Measurements from ENCODE around the gene MYRFL.

Gene MYRFL

DNA sequence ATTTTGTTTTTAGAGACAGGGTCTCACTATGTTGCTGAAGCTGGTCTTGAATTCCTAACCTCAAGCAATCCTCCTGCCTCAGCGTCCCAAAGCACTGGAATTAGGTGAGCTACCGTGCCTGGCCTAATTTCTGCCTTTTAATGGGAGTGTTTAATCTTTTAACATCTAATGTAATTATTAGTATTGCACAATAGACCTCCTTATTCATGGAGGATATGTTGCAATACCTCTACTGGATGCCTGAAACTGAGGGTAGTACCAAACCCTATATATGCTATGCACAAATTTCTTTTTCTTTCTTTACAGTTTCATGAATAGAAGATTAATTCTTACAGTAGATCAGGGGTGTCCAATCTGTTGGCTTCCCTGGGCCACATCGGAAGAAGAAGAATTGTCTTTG lies 47.8 kb downstream of the MYRFL start:
- no peak overlapping the region for H3K4me3 ChIP-seq (ENCODE audit: low read length)

DNA sequence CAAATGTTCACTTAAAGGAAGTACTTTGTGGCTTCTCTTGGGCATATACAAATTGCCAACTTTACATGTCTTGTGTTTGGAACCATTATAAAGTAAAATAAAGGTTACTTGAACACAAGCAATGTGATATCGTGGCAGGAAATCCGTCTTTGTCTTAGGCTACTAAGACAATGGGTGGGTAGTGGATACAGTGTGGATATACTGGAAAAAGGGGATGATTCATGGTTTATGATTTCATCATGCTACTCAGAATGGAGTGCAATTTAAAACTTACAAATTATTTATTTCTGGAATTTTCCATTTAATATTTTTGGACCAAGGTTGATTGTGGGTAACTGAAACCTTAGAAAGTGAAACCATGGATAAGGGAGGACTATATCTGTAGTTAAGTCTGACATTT lies 48.4 kb downstream of the MYRFL start:
- H3K4me3 ChIP-seq (ENCODE audit: low read length), result no peak overlapping the region
- TF ChIP-seq ZNF274 (IDR thresholded peaks at IDR 0.05; ENCODE audit: low read depth, low read length), result no peak

More for the DNA sequence above, 47.8 kb downstream of the MYRFL start:
- no peak for TF ChIP-seq ZNF274 (IDR thresholded peaks at IDR 0.05; ENCODE audit: low read depth, low read length)

DNA sequence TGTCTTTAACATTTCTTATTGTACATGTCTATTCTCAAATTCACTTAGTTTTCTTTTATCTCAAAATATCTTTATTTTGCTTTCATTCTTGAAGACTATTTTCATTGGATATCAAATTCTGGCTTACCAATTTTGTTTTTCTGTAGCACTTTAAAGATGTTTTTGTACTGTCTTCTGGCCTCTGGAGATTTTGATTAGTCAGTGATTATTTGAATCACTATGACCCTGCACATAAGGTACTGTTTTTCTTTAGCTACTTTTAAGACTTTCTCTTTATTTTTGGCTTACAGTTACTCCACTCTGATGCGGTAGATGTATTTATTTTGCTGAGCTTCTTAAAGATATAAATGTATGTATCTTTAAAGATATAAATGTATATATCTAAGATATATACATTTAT lies 49.6 kb downstream of the MYRFL start:
- no peak for TF ChIP-seq ZNF274 (IDR thresholded peaks at IDR 0.05; ENCODE audit: low read depth, low read length)
- no peak overlapping the region for H3K4me3 ChIP-seq (ENCODE audit: low read length)

DNA sequence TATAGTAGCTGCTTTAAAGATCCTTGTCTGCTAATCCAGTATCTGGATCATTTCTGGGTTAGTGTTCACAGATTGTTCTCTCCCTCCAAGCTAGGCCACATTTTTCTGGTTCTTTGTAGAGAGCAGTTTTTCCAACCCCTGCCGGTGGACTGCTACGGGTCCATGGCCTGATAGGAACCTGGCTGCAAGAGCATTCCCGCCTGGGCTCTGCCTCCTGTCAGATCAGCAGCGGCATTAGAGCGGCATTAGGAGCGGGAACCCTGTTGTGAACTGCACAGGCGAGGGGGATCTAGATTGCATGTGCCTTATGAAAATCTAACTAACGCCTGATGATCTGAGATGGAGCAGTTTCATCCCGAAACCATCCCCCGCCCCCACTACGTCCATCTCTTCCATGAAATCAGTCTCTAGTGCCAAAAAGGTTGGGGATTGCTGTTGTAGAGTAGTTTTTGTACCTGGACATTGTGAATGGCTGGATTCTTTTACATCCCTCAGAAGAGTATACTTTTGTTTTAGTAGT lies 50.4 kb downstream of the MYRFL start:
- no peak overlapping the region for H3K4me3 ChIP-seq (ENCODE audit: low read length)
- TF ChIP-seq ZNF274 (IDR thresholded peaks at IDR 0.05; ENCODE audit: low read depth, low read length), result no peak

DNA sequence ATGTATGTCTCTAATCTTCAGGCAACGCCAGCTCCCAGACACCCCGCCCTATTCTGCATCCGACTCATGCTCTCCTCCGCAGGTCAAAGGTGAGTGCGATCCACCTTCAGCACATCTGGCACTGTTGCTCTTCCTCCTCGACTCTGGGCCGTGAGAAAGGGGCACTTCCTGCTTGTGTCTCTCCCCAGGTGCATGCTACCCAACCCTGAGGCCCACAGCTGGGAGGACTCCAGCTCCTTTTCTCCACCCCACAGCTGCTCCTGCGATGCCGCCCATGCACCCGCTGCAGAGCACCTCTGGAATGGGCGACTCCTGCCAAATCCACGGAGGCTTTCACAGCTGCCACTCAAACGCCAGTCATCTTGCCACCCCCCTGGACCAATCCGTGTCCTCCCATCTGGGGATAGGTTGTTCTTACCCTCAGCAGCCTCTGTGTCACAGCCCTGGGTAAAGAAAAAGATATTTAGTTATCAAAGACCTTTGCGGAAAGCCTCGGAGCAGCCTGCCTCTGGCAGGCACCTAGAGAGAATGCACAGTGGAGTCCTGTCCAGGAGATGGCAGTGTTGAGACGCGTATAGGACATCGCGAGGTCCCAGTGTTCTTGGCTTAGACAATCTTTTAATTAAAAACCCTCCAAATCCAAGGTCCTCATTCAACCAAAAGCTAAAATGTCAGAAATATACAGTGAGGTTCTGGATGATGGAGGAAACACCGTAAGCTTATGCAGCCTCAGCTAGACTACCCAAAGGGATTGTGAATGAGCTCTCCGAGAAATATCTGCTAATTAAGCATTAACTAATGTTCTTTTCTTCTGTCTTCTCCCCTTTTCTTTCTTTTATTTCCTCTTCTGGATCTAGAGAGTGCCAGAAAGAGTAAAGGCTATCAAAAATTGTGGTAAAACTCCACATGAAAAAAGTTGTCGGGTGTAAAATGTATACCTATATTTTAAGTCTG lies 54.3 kb downstream of the MYRFL start:
- no peak overlapping the region for H3K4me3 ChIP-seq (ENCODE audit: low read length)
- TF ChIP-seq ZNF274 (IDR thresholded peaks at IDR 0.05; ENCODE audit: low read depth, low read length), result no peak

DNA sequence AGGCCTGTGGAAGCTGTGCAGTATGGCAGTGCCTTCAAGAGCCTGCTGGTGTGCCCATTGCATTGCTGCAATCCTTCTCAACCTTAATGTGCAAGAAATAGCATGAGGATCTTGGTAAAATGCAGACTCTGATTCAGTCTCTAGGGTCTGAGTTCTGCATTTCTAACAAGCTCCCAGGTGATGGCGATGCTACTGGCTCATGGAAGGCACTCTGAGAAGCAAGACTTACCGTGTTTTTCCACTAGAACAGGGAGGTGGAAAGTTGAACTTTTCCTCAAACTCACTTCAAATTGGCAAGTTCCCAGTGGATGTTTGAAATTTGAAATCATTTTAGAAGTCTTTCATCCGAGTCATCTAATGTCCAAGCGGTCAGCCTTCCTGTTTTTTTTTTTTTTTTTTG lies 55.5 kb downstream of the MYRFL start:
- no peak overlapping the region for H3K4me3 ChIP-seq (ENCODE audit: low read length)
- TF ChIP-seq ZNF274 (IDR thresholded peaks at IDR 0.05; ENCODE audit: low read depth, low read length), result no peak

DNA sequence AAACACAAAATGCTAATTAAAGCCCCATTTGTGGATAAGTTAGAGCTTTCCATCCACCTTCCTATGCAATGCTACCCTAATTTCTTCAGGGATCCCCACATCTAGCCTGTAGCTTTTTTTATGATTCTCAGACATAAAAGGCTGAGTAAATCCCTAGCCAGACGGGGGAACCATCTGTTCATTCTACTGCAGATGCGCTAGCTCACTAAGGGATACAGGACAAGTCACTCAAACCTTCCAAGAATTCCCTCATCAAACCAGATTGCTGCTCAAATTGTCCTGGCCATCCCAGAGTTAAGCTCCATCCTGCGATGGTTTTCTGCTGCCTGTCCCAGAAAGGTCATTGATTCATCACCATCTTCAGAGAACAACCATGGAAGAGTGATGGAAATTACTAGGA lies 56.7 kb downstream of the MYRFL start:
- no peak overlapping the region for H3K4me3 ChIP-seq (ENCODE audit: low read length)
- no peak for TF ChIP-seq ZNF274 (IDR thresholded peaks at IDR 0.05; ENCODE audit: low read depth, low read length)

DNA sequence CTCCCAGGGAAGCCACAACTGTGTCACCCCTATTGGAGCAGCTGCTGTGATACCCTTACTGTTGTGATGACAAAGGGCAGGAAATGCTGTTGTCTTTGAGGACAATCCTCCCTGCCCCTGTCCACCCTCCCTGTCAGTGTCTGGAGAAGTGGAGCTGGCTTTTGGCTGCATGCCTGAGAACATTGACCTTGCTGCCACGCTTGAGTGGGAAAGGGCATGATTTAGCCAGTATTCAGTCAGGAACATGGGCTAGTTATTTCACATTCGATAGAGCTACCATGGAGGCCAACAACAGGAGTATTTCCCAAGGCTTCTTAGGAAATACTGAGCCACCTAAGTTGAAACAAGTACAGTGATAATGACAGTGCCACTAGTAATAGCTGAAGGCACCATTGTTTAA lies 59.4 kb downstream of the MYRFL start:
- no peak overlapping the region for H3K4me3 ChIP-seq (ENCODE audit: low read length)
- TF ChIP-seq ZNF274 (IDR thresholded peaks at IDR 0.05; ENCODE audit: low read depth, low read length), result no peak

DNA sequence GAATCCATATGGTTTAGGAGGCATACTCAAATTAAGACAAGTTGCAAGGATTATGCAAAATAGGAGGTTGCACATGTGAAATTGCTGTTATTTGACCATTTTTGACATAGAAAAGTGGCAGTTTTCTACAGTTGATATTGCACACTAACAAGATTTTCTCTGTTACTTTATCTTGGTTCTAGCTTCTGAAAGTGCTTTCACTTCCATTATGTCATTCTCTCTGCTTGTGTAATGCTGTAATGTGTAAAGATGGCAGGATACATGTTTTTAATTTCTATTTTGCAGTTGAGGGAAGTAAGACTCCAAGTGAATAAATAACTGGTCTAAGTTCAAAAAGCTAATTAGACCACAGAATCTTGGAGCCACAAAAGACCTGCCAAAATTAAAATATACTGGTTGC lies 60.6 kb downstream of the MYRFL start:
- no peak for TF ChIP-seq ZNF274 (IDR thresholded peaks at IDR 0.05; ENCODE audit: low read depth, low read length)
- no peak overlapping the region for H3K4me3 ChIP-seq (ENCODE audit: low read length)

DNA sequence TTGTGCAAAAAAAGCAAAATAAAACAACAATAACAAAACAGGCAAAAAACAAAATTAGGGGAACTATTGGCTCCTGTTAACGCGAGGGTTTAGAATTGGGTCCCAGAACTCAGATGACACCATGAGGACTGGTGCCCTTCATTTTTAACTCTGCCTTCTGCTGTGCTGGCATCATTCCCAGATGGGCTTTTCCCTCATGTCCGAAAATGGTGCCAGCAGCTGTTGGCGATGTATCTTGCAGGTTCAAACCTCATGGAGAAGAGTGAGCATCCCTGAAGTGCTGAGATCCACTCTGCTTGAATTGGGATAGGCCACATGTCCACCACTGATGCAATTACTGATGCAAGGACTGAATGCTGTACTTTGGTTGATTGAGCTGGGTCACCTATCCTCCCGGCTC lies 61.1 kb downstream of the MYRFL start:
- TF ChIP-seq ZNF274 (IDR thresholded peaks at IDR 0.05; ENCODE audit: low read depth, low read length), result no peak
- H3K4me3 ChIP-seq (ENCODE audit: low read length), result no peak overlapping the region

DNA sequence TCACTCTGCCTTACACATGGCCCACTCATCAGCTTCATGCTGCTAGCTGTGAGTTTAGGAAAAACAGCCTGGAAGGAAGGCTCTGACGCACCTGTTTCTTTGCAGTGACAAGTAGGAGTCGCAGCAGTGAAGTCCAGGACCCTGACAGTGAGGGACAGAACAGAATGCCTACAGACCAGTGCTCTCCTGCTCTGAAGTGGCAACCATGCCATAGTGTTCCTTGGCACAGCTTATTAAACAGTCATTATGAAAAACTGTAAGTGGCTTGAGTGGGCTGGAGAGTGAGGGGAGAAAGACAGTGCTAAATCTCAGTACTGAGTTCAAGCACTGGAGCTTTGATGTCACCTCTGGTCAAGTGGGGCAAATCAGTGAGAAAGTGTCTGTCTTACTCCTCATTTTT lies 61.7 kb downstream of the MYRFL start:
- TF ChIP-seq ZNF274 (IDR thresholded peaks at IDR 0.05; ENCODE audit: low read depth, low read length), result no peak
- no peak overlapping the region for H3K4me3 ChIP-seq (ENCODE audit: low read length)

DNA sequence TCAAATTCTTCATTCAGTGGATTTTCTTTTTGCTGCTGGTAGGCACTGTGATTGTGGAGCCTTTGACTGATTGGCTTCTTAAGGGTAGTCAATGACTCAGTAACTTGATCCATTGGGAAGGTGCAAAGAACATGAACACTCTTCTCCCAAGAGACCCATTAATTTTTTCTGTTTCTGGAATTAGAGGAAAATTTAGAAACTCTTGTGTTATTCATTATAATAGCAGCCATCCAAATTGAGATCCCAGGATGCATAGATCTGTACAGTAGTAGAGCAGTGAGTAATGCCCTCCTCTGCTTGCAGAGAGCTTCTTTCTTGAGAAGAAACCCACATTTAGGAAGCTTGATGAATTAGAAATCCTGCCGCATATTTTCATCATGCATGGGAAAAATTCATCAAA lies 63.9 kb downstream of the MYRFL start:
- no peak overlapping the region for H3K4me3 ChIP-seq (ENCODE audit: low read length)
- TF ChIP-seq ZNF274 (IDR thresholded peaks at IDR 0.05; ENCODE audit: low read depth, low read length), result no peak

DNA sequence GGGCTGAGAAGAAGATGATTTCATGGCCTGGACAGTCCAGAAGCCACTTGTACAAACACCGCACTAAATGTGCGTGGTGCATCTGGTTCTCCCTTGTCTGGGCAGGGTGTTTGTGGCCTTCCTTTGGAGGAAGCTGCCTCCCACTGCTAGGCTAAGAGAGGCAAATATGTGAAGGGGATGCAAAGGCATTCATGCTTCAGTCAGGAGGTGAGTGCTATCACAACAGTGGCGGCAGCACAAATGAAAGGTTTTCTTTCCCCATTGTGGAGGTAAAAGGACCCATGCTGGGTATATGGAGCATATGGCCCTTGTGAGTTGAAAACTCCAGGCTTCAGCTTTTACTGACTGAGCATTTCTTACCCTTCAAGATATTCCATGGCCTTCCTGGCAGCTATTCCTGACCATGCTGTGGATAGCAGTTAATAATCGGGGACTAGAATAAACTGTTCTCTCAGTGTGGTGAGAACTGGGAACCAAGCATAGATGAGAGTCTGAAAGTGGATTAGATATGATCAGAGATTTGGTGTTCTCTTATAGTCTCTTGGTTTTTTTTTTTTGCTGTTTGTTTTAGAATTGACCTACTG lies 69.9 kb downstream of the MYRFL start:
- TF ChIP-seq ZNF274 (IDR thresholded peaks at IDR 0.05; ENCODE audit: low read depth, low read length), result no peak
- H3K4me3 ChIP-seq (ENCODE audit: low read length), result no peak overlapping the region

DNA sequence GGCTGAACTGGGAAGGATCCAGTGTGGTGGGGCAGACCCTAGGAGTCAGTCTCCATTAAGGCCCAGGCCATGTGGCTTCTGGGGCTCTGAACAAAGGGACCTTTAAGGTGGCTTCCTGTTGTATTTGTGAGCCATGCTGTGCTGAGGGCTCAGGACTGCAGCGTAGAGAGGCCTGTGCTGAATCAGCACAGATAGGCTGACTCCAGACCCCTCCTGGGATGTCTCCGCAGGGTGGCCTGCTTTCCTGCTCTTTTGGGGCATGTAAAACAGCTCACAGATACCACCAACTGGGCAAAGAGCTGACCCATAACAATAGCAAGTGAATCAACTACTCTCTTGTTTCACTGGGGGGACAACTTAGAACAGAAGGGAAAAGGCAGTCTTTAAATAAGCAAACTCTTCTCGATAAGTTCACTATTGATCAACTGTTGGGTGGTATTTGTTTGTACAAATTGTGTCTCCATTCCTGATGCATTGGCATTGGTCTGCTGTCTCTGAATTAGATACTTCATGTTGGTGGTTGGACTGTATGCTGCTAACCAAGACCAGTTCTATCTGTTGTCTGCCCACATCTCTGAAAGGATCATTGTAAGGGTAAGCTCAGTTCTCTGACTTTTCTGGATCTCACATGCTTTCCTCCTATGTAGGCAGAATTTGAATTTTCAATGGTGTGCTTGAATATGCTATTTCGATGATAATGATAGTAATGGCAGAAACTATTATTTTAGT lies 71.8 kb downstream of the MYRFL start:
- TF ChIP-seq ZNF274 (IDR thresholded peaks at IDR 0.05; ENCODE audit: low read depth, low read length), result no peak
- H3K4me3 ChIP-seq (ENCODE audit: low read length), result no peak overlapping the region
